Activated CD8-positive, alpha-beta memory T cell treated with anti-CD3 and anti-CD28 coated beads, Interleukin-2, amount 50 U/mL, for 24 hours (primary cell): ENCODE measurements around the gene TSC22D2.

Experiments
- DNase-seq: peaks from one replicate; pipeline ENCODE4 v3.0.0-alpha.2; 2020; ENCODE audit errors: extremely low read depth

The TSC22D2 gene

GRCh38 chr3:150412561-150413231 lies 4.6 kb downstream of the TSC22D2 start:
- DNase-seq = no peak

DNA sequence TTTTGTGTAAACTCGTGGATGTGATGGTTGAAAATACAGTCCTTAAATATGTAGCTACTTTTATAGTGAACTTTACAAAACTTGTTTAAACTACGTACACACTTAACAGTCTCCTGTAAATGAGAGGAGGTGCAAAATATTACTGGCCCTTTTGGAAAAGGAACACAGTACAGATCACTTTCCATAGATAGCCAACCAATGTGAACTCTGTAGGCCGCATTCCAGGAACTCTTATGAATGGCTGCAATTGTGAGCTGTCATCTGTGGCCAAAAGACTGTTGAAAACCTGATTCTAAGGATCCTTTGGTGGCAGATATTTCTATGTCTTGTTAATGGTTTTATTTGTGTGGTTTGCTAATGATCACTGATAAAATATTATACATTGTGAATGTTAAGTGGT lies 6.2 kb downstream of the TSC22D2 start:
- DNase-seq = no peak

DNA sequence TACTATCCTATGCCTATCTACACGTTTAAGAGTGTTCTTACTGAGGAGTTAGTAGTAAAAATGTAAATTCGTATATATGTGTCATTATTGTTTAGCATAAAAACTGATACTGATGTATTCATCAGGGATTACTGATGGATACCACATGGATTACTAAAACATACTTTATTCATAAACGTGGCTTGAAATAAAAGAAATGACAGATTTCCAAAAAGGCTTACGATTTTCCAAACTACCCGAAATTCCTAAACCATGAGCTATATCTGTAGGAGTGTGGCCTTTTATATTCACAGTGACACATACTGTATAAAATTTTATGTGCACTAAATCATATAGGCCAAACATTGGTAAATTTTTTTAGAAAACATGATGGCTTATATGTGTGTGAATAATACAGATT lies 6.9 kb downstream of the TSC22D2 start:
- no peak for DNase-seq

DNA sequence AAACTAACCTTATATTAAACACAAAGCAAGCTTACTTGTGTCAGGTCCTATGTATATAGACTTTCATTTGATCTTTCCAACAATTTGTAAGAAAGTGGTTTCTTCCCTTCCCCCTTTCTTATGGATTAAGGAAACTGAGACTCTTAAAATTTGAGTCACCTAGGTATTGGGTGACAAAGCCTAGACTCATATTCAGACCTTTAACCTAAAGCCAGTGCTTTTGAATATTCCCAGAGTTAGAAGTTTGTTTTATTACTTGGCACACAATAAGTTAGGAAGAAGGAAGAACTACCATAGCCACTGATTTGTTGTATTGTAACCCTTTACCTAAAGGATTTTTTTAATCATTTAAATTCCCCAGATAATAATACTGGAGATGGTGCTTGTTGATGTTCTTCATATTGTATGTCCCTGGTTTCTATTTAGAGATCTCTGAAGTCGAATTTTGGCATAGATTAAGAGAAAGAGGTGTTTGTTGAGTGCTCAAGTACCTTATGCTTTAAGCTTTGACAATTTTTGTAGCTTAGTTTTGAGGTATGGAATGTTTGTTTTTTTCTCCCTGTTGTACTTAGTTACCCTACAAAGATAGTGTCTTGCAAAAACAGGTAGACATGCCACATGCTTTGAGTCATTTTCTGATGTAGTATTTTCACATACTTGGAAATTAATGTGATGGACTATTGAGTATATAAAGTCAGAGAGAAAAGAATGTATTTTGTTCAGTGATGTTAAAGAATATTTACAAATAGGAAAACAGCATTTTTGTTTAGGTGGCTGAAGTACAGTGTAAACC lies 11.2 kb downstream of the TSC22D2 start:
- no peak for DNase-seq

- DNase-seq = no peak
These were observed 11.9 kb downstream of the TSC22D2 start for GRCh38 chr3:150419959-150420358.

GRCh38 chr3:150421256-150421655 lies 13.2 kb downstream of the TSC22D2 start:
- DNase-seq = no peak

GRCh38 chr3:150421799-150422548 lies 13.9 kb downstream of the TSC22D2 start:
- DNase-seq = no peak

- DNase-seq = no peak
These were observed 14.8 kb downstream of the TSC22D2 start for GRCh38 chr3:150422907-150423306.

DNA sequence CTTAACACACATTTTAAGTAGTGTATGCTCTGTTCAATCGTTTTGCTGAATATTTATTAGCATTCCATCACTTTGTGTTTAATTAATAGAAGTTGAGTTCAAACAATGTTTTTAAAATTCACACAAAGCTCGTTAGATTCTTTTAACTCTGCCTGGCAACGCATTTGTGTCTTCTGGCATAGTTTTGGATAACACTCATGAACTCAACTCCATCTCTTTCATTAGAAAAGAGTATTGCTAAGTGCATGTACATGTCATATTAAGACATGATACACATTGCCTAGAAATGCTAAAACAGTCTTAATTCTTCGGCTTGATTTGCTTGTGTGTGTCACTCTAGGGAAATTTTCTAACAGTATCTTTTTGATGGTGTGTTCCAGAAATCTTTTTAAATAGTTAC lies 15.7 kb downstream of the TSC22D2 start:
- DNase-seq = no peak

GRCh38 chr3:150426292-150426691 lies 18.2 kb downstream of the TSC22D2 start:
- DNase-seq = no peak

- no peak for DNase-seq
These were observed 20.5 kb downstream of the TSC22D2 start for GRCh38 chr3:150428562-150428961.

GRCh38 chr3:150429767-150430671 lies 21.9 kb downstream of the TSC22D2 start:
- DNase-seq = no peak

DNA sequence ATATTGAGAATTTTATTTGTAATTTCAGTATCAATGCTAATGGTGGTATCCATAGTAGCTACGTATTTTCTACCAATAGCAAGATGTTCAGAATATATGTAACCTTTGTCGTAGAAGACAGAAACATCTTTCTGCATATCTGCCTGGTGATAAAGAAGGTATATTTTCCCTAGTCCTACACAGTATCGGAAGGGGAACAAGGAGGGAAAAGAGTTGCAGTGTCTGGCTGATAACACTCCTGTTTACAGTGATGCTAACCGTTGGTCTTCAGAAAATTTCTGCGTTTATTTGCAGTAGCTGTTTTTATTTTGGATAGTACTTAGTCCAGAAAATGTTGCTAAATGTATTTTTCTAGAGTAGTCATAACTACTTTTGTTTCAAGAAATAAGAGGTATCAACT lies 25.2 kb downstream of the TSC22D2 start:
- no peak for DNase-seq

- no peak for DNase-seq
These were observed 26.1 kb downstream of the TSC22D2 start for GRCh38 chr3:150434234-150434633.

DNA sequence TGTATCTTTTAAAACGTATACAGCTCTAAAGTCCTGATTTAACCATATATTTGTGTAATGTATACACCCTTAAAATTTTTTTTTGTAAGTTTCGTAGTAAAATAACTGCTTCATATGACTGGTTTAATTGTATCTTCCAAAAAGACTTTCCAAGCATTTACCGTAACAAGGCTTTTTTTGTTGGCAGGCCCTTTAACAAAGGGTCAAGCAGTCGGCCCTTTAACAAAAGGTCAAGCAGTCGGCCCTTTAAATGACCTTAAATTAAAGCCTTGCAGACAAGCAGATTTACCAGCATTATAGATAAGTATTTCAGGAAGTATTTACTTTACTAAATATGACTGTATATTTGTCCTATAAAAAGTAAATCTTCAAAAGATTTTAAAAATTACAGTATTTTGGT lies 28.1 kb downstream of the TSC22D2 start:
- DNase-seq = no peak

GRCh38 chr3:150439657-150440056 lies 31.6 kb downstream of the TSC22D2 start:
- DNase-seq = no peak

GRCh38 chr3:150443331-150443741 lies 35.2 kb downstream of the TSC22D2 start:
- no peak for DNase-seq

GRCh38 chr3:150444371-150444770 lies 36.3 kb downstream of the TSC22D2 start:
- DNase-seq = no peak

GRCh38 chr3:150446470-150446977 lies 38.4 kb downstream of the TSC22D2 start:
- no peak for DNase-seq

DNA sequence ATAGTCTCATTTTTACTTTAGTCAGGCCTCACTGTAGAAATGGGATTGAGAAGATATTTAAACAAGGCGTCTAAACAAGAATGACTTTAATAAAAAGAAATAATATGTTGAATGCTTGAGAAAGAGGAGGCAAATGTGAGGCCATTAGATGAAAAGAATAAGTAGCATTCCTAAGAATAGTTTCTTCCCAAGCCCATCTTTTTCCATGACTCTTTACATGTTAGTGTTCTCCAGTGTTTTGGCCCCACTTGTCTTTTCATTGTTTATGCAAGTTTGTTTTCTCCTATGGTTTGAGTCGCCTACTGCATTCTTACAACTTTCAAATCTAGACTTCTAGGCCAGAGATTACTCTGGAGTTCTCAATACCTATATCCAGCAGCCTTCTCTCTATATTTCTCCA lies 39.0 kb downstream of the TSC22D2 start:
- no peak for DNase-seq
